ENCODE measurements around the gene KCND3. TPM values are rescaled to one million over a fixed set of nuclear protein-coding genes. Genes with fewer than 3 reads are reported as not detected.

The KCND3 gene
- polyA plus RNA-seq, 3 donors: not detected

DNA sequence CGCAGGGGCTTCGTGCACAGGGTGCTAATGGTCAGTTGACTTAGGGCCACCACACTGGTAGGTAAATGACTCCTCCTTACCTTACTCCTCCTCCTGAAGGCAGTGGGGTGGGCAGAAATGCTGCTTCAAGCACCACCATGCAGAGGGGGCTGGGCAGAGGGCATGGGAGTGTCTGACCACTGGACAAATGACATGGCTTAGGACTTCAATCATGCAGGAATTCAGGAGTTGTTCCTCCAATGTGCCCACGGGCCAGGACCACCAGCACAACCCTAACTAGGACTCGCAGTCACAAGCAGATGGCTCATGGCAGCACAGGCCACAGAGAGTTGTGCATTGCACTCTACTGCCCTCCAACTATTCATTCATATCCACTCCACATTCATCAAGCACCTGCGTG, 65.7 kb downstream of the KCND3 start:
- peaks cover 7% of the 10 kb centered on the region for H3K4me1 Mint-ChIP-seq
- Histone ChIP-seq H3K4me3 (replicated peaks in 1 of 3; ENCODE audit: low read depth in 2 of 3, low read length in 3 of 3) (no peak overlapping the region), H2AFZ (ENCODE audit: insufficient read depth, low read depth, low read length, poor library complexity, severe bottlenecking) (no peak overlapping the region), H3K36me3 (replicated peaks in 1 of 2; ENCODE audit: control insufficient read depth in 1 of 2, insufficient read depth in 2 of 2, low read length in 2 of 2) (no peaks in the 10 kb centered on the region), H3K9me3 (replicated peaks in 1 of 2; ENCODE audit: control insufficient read depth in 1 of 2, insufficient read depth in 1 of 2, low read length in 2 of 2) (no peaks in the 10 kb centered on the region), H3K4me2 (replicated peaks; ENCODE audit: extremely low read depth, low read length, poor library complexity, severe bottlenecking) (no peak overlapping the region), H3K79me2 (ENCODE audit: insufficient read depth, low read length) (no peaks in the 10 kb centered on the region), H3K4me1 (ENCODE audit: control insufficient read depth in 1 of 2, insufficient read depth in 2 of 2, low read length in 2 of 2) (peaks cover 0 to 9% of the 10 kb centered on the region in 2 donors), H3K27ac (ENCODE audit: low read depth in 1 of 2, low read length in 2 of 2) (no peak overlapping the region), H4K20me1 (ENCODE audit: insufficient read depth, low read length) (no peaks in the 10 kb centered on the region), H3K9ac (ENCODE audit: insufficient read depth, low read length, poor library complexity, severe bottlenecking) (no peak overlapping the region), H3K27me3 (ENCODE audit: control insufficient read depth in 2 of 2, insufficient read depth in 2 of 2, low read length in 2 of 2) (no peaks in the 10 kb centered on the region)
- H3K27me3 Mint-ChIP-seq (ENCODE audit: low read depth in 3 of 3): peaks cover 4 to 7% (median 6%) of the 10 kb centered on the region in 3 donors
- DNase-seq: no peak
- 77% methylated on average over 2 of the region's 5 CpGs for WGBS (ENCODE audit: insufficient coverage)
- intact Hi-C loops (cut with micrococcal nuclease): no loop called here
- no peak overlapping the region for H3K4me3 Mint-ChIP-seq
- no peaks in the 10 kb centered on the region for H3K9me3 Mint-ChIP-seq
- TF ChIP-seq, protein P1, sequence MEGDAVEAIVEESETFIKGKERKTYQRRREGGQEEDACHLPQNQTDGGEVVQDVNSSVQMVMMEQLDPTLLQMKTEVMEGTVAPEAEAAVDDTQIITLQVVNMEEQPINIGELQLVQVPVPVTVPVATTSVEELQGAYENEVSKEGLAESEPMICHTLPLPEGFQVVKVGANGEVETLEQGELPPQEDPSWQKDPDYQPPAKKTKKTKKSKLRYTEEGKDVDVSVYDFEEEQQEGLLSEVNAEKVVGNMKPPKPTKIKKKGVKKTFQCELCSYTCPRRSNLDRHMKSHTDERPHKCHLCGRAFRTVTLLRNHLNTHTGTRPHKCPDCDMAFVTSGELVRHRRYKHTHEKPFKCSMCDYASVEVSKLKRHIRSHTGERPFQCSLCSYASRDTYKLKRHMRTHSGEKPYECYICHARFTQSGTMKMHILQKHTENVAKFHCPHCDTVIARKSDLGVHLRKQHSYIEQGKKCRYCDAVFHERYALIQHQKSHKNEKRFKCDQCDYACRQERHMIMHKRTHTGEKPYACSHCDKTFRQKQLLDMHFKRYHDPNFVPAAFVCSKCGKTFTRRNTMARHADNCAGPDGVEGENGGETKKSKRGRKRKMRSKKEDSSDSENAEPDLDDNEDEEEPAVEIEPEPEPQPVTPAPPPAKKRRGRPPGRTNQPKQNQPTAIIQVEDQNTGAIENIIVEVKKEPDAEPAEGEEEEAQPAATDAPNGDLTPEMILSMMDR (IDR thresholded peaks at IDR 0.05): no peak
- H3K36me3 Mint-ChIP-seq: no peaks in the 10 kb centered on the region
- no peak overlapping the region for H3K27ac Mint-ChIP-seq

DNA sequence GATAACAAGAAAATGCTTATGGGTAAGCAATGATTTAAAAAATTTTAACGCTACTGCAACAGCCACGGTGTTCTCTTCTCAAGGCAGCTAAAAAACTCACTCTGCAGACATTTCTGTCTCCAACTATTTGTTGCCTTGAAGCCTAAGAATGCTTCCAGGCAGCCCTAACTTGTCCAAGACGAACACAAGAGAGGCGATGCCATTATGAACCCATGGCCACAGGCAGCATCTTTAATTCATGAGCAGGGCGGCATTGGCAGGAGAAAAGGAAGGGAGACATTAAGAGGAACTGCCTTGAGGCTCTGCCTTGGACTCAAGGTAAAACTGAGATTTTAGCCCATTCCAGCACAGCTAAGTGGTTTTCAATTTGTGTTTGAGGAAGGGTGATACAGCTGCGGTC, 67.5 kb downstream of the KCND3 start:
- Mint-ChIP-seq H3K4me3 (no peak overlapping the region), H3K27me3 (ENCODE audit: low read depth in 3 of 3) (peaks cover 3 to 11% (median 6%) of the 10 kb centered on the region in 3 donors), H3K36me3 (no peaks in the 10 kb centered on the region), H3K4me1 (peaks cover 7% of the 10 kb centered on the region), H3K27ac (peak overlapping the region in 1 of 7 donors; percentile 5), H3K9me3 (no peaks in the 10 kb centered on the region)
- H3K4me1 ChIP-seq (ENCODE audit: control insufficient read depth in 1 of 2, insufficient read depth in 2 of 2, low read length in 2 of 2): peaks cover 0 to 9% of the 10 kb centered on the region in 2 donors
- no peak overlapping the region for H2AFZ ChIP-seq (ENCODE audit: insufficient read depth, low read depth, low read length, poor library complexity, severe bottlenecking)
- H3K27me3 ChIP-seq (ENCODE audit: control insufficient read depth in 2 of 2, insufficient read depth in 2 of 2, low read length in 2 of 2): peaks cover 0 to 2% of the 10 kb centered on the region in 2 donors
- no peaks in the 10 kb centered on the region for H3K9me3 ChIP-seq (replicated peaks in 1 of 2; ENCODE audit: control insufficient read depth in 1 of 2, insufficient read depth in 1 of 2, low read length in 2 of 2)
- H4K20me1 ChIP-seq (ENCODE audit: insufficient read depth, low read length): no peaks in the 10 kb centered on the region
- no peak overlapping the region for H3K27ac ChIP-seq (ENCODE audit: low read depth in 1 of 2, low read length in 2 of 2)
- no peaks in the 10 kb centered on the region for H3K79me2 ChIP-seq (ENCODE audit: insufficient read depth, low read length)
- 90% methylated on average over 2 of the region's 6 CpGs for WGBS (ENCODE audit: insufficient coverage)
- intact Hi-C loops (cut with micrococcal nuclease): no loop called here
- TF ChIP-seq, protein P1 (IDR thresholded peaks at IDR 0.05): no peak
- no peak for DNase-seq
- no peak overlapping the region for H3K4me3 ChIP-seq (replicated peaks in 1 of 3; ENCODE audit: low read depth in 2 of 3, low read length in 3 of 3)
- H3K4me2 ChIP-seq (replicated peaks; ENCODE audit: extremely low read depth, low read length, poor library complexity, severe bottlenecking): no peak overlapping the region
- H3K9ac ChIP-seq (ENCODE audit: insufficient read depth, low read length, poor library complexity, severe bottlenecking): no peak overlapping the region
- H3K36me3 ChIP-seq (replicated peaks in 1 of 2; ENCODE audit: control insufficient read depth in 1 of 2, insufficient read depth in 2 of 2, low read length in 2 of 2): no peaks in the 10 kb centered on the region

All from CD14-positive monocyte (primary cell).